SK-N-MC (cell line): ENCODE results near the gene TAOK1.

ENCODE experiments used
- EZH2 ChIP-seq: fragments of 200-600 bp; sonication (generic); IDR thresholded peaks from one replicate; pipeline ENCODE4 v1.6.1; 2017; ENCODE audit warnings: antibody characterized with exemption
- POLR2AphosphoS5 ChIP-seq: IDR thresholded peaks from 2 replicates; pipeline ENCODE4 v1.6.1; 2012; ENCODE audit warnings: mild to moderate bottlenecking, low read depth, low read length, borderline replicate concordance

DNA sequence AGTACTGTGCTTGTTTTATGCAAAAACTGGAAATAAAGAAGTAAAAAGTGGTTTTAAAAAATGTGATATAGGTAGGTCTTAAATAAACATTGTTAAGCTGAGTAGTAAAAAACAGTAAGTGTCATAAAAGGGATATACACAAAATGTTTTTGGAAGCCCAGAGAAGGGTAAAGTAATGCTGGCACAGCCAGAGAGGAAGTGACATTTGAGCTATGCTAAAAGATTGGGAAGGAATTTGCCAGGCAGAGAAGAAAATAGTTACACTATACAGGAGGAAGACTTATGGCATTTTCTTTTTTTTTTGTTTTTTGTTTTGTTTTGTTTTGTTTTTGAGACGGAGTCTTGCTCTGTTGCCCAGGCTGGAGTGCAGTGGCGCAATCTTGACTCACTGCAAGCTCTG is 40.8 kb upstream of the TAOK1 start:
- TF ChIP-seq POLR2AphosphoS5 (no peak), EZH2 (no peak)
